Activated CD4-positive, CD25-positive, alpha-beta regulatory T cell treated with anti-CD3 and anti-CD28 coated beads, Interleukin-2, amount 50 U/mL, for 72 hours (primary cell): ENCODE results near the gene HTRA3.
A peak's percentile ranks its signal among the peaks of the same experiment; 100 is the strongest.

ENCODE experiments used
- DNase-seq: peaks from one replicate; pipeline ENCODE4 v3.0.0; 2021

The HTRA3 gene

GRCh38 chr4:8297141-8297601 lies 27.6 kb downstream of the HTRA3 start:
- no peak for DNase-seq

GRCh38 chr4:8297691-8298485 lies 28.3 kb downstream of the HTRA3 start:
- DNase-seq, result no peak

- no peak for DNase-seq
Measured at GRCh38 chr4:8300832-8301231, 31.3 kb downstream of the HTRA3 start.

GRCh38 chr4:8301851-8302730 lies 32.5 kb downstream of the HTRA3 start:
- DNase-seq, result no peak

GRCh38 chr4:8303081-8303480 lies 33.5 kb downstream of the HTRA3 start:
- DNase-seq, result no peak

GRCh38 chr4:8303485-8304281 lies 34.1 kb downstream of the HTRA3 start:
- DNase-seq, result no peak

- no peak for DNase-seq
Measured at GRCh38 chr4:8304827-8305695, 35.5 kb downstream of the HTRA3 start.

GRCh38 chr4:8305851-8306471 lies 36.4 kb downstream of the HTRA3 start:
- no peak for DNase-seq

GRCh38 chr4:8306511-8307021 lies 37.0 kb downstream of the HTRA3 start:
- no peak for DNase-seq

GRCh38 chr4:8307121-8307520 lies 37.6 kb downstream of the HTRA3 start:
- no peak for DNase-seq

- DNase-seq, result no peak
Measured at GRCh38 chr4:8307714-8308113, 38.2 kb downstream of the HTRA3 start.

GRCh38 chr4:8308144-8308543 lies 38.6 kb downstream of the HTRA3 start:
- DNase-seq, result no peak

- DNase-seq, result no peak
Measured at GRCh38 chr4:8308856-8309771, 39.6 kb downstream of the HTRA3 start.

GRCh38 chr4:8310306-8310705 lies 40.8 kb downstream of the HTRA3 start:
- DNase-seq, result no peak

- no peak for DNase-seq
Measured at GRCh38 chr4:8311101-8312068, 41.8 kb downstream of the HTRA3 start.

- DNase-seq, result peak; percentile 9
Measured at GRCh38 chr4:8312069-8312445, 42.5 kb downstream of the HTRA3 start.

GRCh38 chr4:8312976-8313375 lies 43.4 kb downstream of the HTRA3 start:
- no peak for DNase-seq

- DNase-seq, result peak; percentile 26
Measured at GRCh38 chr4:8314691-8315255, 45.2 kb downstream of the HTRA3 start.
